ENCODE data around the gene CAMP. TPM values are rescaled to one million over a fixed set of nuclear protein-coding genes. Genes with fewer than 3 reads are reported as not detected.
A peak's percentile ranks its signal among the peaks of the same experiment; 100 is the strongest.

The CAMP gene
- total RNA-seq, 4 donors from 2014 or later = not detected

DNA sequence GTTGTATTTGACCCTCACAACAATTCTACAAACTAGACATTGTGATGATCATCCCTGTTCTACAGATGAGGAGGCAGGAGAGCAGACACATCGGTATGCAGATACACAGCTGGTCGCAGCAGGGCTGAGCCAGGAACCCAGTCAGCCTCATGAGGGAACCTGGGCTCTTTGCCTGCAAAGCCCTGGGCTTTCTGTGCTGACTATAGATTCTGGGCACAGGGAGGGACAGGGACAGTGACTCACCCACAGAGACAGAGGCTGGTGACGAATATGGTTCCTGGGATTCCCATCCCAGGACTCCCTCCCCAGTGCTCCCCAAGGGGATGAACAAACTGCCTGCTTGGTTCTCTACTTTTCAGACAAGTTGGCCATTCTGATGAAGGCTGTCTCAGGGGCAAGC lies 3.8 kb upstream of the CAMP start:
- Histone ChIP-seq H3K27me3 (no peaks in the 10 kb centered on the region), H3K4me3 (no peak overlapping the region), H3K4me1 (peaks cover 31% of the 10 kb centered on the region), H3K27ac (no peak overlapping the region), H3K36me3 (no peaks in the 10 kb centered on the region), H3K9me3 (no peaks in the 10 kb centered on the region)
- no peak for DNase-seq (ENCODE audit: low spot score in 2 of 2)
- TF ChIP-seq POLR2A (IDR thresholded peaks at IDR 0.05) (no peak), EP300 (IDR thresholded peaks at IDR 0.05) (no peak), POLR2AphosphoS5 (IDR thresholded peaks at IDR 0.05) (no peak)
- TF ChIP-seq, protein P1, sequence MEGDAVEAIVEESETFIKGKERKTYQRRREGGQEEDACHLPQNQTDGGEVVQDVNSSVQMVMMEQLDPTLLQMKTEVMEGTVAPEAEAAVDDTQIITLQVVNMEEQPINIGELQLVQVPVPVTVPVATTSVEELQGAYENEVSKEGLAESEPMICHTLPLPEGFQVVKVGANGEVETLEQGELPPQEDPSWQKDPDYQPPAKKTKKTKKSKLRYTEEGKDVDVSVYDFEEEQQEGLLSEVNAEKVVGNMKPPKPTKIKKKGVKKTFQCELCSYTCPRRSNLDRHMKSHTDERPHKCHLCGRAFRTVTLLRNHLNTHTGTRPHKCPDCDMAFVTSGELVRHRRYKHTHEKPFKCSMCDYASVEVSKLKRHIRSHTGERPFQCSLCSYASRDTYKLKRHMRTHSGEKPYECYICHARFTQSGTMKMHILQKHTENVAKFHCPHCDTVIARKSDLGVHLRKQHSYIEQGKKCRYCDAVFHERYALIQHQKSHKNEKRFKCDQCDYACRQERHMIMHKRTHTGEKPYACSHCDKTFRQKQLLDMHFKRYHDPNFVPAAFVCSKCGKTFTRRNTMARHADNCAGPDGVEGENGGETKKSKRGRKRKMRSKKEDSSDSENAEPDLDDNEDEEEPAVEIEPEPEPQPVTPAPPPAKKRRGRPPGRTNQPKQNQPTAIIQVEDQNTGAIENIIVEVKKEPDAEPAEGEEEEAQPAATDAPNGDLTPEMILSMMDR (IDR thresholded peaks at IDR 0.05) = no peak
- 45% methylated on average over 2 of the region's 3 CpGs for WGBS

DNA sequence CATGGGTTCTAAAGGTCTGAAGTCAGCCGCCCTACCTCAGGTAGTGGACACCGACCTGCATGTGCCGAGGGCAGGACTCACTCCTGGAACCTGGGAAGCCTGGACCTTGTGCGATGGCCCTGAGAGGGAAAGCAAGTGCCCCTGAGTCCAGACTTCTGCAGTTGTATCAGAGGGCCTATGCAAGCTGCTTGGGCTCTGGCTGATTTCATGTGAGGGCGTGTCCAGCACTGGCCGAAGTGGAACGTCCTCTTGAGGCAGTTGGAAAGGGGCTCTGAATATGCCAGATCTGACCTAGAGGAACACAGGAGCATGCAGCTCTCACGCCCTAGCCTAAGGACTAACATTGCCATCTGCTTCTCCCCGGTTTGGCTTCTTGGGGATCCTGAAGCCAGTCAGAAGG lies 2.5 kb upstream of the CAMP start:
- no peaks in the 10 kb centered on the region for H3K36me3 ChIP-seq
- DNase-seq (ENCODE audit: low spot score in 2 of 2) = no peak
- TF ChIP-seq POLR2A (IDR thresholded peaks at IDR 0.05) (no peak), EP300 (IDR thresholded peaks at IDR 0.05) (no peak), POLR2AphosphoS5 (IDR thresholded peaks at IDR 0.05) (no peak)
- TF ChIP-seq, protein P1 (IDR thresholded peaks at IDR 0.05) = no peak
- peaks cover 20% of the 10 kb centered on the region for H3K4me1 ChIP-seq
- H3K4me3 ChIP-seq = no peak overlapping the region
- no peaks in the 10 kb centered on the region for H3K9me3 ChIP-seq
- no peak overlapping the region for H3K27ac ChIP-seq
- 88% methylated on average over 3 of the region's 9 CpGs for WGBS
- no peaks in the 10 kb centered on the region for H3K27me3 ChIP-seq

DNA sequence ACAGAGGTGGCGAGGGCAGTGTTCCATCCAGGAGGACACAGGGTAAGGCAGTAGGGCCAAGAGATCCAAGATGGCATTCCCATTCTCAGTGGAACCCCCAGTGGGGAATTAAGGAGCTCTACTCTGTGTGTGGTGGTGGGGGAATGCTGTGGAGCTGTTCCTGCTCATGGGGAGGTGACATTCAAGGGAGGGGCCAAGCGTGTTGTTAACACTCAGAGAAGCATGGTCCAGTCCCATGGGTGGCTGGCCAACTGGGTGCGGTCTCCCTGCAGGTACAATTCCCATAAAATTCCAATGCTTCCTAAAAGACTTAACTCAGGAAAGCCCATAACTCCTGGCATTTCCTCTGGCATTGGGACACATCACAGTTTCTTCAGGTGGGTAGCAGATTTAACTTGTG lies 2.3 kb downstream of the CAMP start:
- TF ChIP-seq POLR2AphosphoS5 (IDR thresholded peaks at IDR 0.05) (no peak), EP300 (IDR thresholded peaks at IDR 0.05) (no peak), POLR2A (IDR thresholded peaks at IDR 0.05) (no peak)
- TF ChIP-seq, protein P1 (IDR thresholded peaks at IDR 0.05) = no peak
- peaks cover 8% of the 10 kb centered on the region for H3K4me1 ChIP-seq
- no peaks in the 10 kb centered on the region for H3K27me3 ChIP-seq
- H3K36me3 ChIP-seq = no peaks in the 10 kb centered on the region
- WGBS = 82% methylated on average over 3 of the region's 3 CpGs
- H3K27ac ChIP-seq = no peak overlapping the region
- H3K9me3 ChIP-seq = no peaks in the 10 kb centered on the region
- DNase-seq (ENCODE audit: low spot score in 2 of 2) = no peak
- no peak overlapping the region for H3K4me3 ChIP-seq

DNA sequence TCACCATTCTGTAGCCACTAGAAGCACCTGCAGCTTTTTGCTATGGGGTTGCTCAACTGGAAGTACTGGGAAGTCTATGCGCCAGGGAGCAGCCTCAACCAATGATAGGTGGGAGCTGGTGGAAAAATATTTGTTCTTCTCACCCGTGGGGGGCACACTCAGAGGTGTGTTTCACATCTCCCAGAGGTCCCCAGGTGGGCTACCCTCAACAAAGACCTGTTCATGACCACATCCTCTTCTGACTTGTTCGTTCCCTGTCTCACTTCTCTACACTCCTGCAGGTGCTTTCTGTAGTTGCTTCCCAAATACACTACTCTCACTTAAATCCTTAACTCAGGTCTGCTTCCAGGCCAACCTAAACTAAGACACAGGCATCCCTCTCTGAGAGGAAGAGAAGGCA lies 3.6 kb downstream of the CAMP start:
- Histone ChIP-seq H3K4me3 (no peak overlapping the region), H3K27me3 (no peaks in the 10 kb centered on the region), H3K4me1 (peaks cover 17% of the 10 kb centered on the region), H3K9me3 (no peaks in the 10 kb centered on the region), H3K27ac (no peak overlapping the region), H3K36me3 (no peaks in the 10 kb centered on the region)
- no peak for DNase-seq (ENCODE audit: low spot score in 2 of 2)
- 34% methylated on average over 3 of the region's 3 CpGs for whole genome bisulfite sequencing
- TF ChIP-seq POLR2A (IDR thresholded peaks at IDR 0.05) (no peak), POLR2AphosphoS5 (IDR thresholded peaks at IDR 0.05) (no peak), EP300 (IDR thresholded peaks at IDR 0.05) (no peak)
- TF ChIP-seq, protein P1 (IDR thresholded peaks at IDR 0.05) = no peak

DNA sequence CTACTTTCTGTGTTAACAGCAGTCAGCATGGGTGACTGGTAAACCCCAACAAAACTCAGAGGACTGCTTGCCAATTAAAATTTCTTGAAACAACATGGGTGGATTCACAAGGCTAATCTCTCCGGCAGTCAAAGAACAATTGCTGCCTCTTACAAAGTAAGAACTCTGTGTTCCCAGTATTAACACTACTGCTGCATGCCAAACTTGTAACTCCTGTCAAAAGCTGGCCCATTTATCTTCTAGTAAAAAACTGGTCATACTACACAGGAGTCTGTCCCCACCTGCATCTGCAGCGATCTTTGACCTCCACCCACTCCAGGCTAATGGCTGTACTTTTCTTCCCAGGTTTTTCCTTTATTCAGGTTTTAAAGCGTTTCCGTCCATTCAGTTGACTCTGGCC lies 8.9 kb downstream of the CAMP start:
- Histone ChIP-seq H3K9me3 (no peaks in the 10 kb centered on the region), H3K27ac (peak overlapping the region; percentile 63), H3K36me3 (no peaks in the 10 kb centered on the region), H3K27me3 (no peaks in the 10 kb centered on the region), H3K4me1 (peaks cover 46% of the 10 kb centered on the region), H3K4me3 (no peak overlapping the region)
- DNase-seq (ENCODE audit: low spot score in 2 of 2) = no peak
- WGBS = 57% methylated on average over 4 of the region's 4 CpGs
- no peak for TF ChIP-seq EP300 (IDR thresholded peaks at IDR 0.05)
- no peak for TF ChIP-seq POLR2A (IDR thresholded peaks at IDR 0.05)
- TF ChIP-seq, protein P1 (IDR thresholded peaks at IDR 0.05) = no peak
- TF ChIP-seq POLR2AphosphoS5 (IDR thresholded peaks at IDR 0.05) = no peak

Measured in suprapubic skin (tissue), 4 donors.